HEK293 (cell line): ENCODE measurements around the gene GARRE1.

Source experiments
- EGR2 ChIP-seq: fragments of 450-650 bp; formaldehyde crosslinking; IDR thresholded peaks from 2 replicates; pipeline ENCODE4 v1.5.1; 2016; ENCODE audit warnings: low read depth, missing biosample characterization, missing genetic modification characterization
- HOXC10 ChIP-seq: sonication (generic); formaldehyde crosslinking; IDR thresholded peaks from 2 replicates; pipeline ENCODE4 v1.8.1; 2023; ENCODE audit warnings: mild to moderate bottlenecking, missing genetic modification reagents
- KLF10 ChIP-seq: fragments of 450-650 bp; IDR thresholded peaks from 2 replicates; pipeline ENCODE4 v1.5.1; 2018; ENCODE audit warnings: missing biosample characterization, mild to moderate bottlenecking, missing genetic modification characterization
- SCRT2 ChIP-seq: fragments of 450-650 bp; formaldehyde crosslinking; IDR thresholded peaks from 2 replicates; pipeline ENCODE4 v1.5.1; 2016; ENCODE audit warnings: missing biosample characterization, missing genetic modification characterization
- SP3 ChIP-seq: fragments of 450-650 bp; formaldehyde crosslinking; IDR thresholded peaks from 2 replicates; pipeline ENCODE4 v1.5.1; 2016; ENCODE audit warnings: missing biosample characterization, missing genetic modification characterization
- SP7 ChIP-seq: fragments of 450-650 bp; formaldehyde crosslinking; IDR thresholded peaks from 2 replicates; pipeline ENCODE4 v1.5.1; 2016; ENCODE audit warnings: missing biosample characterization, missing genetic modification characterization
- ZBTB20 ChIP-seq: fragments of 450-650 bp; formaldehyde crosslinking; IDR thresholded peaks from 2 replicates; pipeline ENCODE4 v1.5.1; 2016; ENCODE audit warnings: missing biosample characterization, missing genetic modification characterization
- ZEB2 ChIP-seq: fragments of 450-650 bp; formaldehyde crosslinking; IDR thresholded peaks from 2 replicates; pipeline ENCODE4 v1.5.1; 2016; ENCODE audit warnings: missing biosample characterization, missing genetic modification characterization
- ZFP37 ChIP-seq: fragments of 450-650 bp; formaldehyde crosslinking; IDR thresholded peaks from 2 replicates; pipeline ENCODE4 v1.5.1; 2016; ENCODE audit warnings: missing biosample characterization, missing genetic modification characterization
- ZNF138 ChIP-seq: fragments of 450-650 bp; formaldehyde crosslinking; IDR thresholded peaks from 2 replicates; pipeline ENCODE4 v1.5.1; 2016; ENCODE audit warnings: missing biosample characterization, missing genetic modification characterization, borderline replicate concordance
- ZNF155 ChIP-seq: fragments of 450-650 bp; formaldehyde crosslinking; IDR thresholded peaks from 2 replicates; pipeline ENCODE4 v1.5.1; 2016; ENCODE audit warnings: missing biosample characterization, missing genetic modification characterization
- ZNF19 ChIP-seq: fragments of 450-650 bp; formaldehyde crosslinking; IDR thresholded peaks from 2 replicates; pipeline ENCODE4; 2016; ENCODE audit warnings: missing biosample characterization, missing genetic modification characterization, low read depth
- ZNF202 ChIP-seq: fragments of 450-650 bp; formaldehyde crosslinking; IDR thresholded peaks from 2 replicates; pipeline ENCODE4 v1.5.1; 2016; ENCODE audit warnings: missing biosample characterization, missing genetic modification characterization, borderline replicate concordance
- ZNF223 ChIP-seq: fragments of 450-650 bp; formaldehyde crosslinking; IDR thresholded peaks from 2 replicates; pipeline ENCODE4 v1.5.1; 2016; ENCODE audit warnings: missing biosample characterization, missing genetic modification characterization
- ZNF239 ChIP-seq: fragments of 450-650 bp; formaldehyde crosslinking; IDR thresholded peaks from 2 replicates; pipeline ENCODE4 v1.5.1; 2016; ENCODE audit warnings: missing biosample characterization, missing genetic modification characterization
- ZNF335 ChIP-seq: fragments of 450-650 bp; formaldehyde crosslinking; conservative IDR thresholded peaks from 2 replicates; pipeline ENCODE4 v1.5.1; 2016; ENCODE audit warnings: missing biosample characterization, missing genetic modification characterization
- ZNF350 ChIP-seq: fragments of 450-650 bp; formaldehyde crosslinking; IDR thresholded peaks from 2 replicates; pipeline ENCODE4 v1.5.0; 2017; ENCODE audit warnings: missing biosample characterization, mild to moderate bottlenecking, missing genetic modification characterization
- ZNF366 ChIP-seq: fragments of 450-650 bp; formaldehyde crosslinking; conservative IDR thresholded peaks from 2 replicates; pipeline ENCODE4 v1.5.1; 2016; ENCODE audit warnings: missing biosample characterization, missing genetic modification characterization
- ZNF426 ChIP-seq: fragments of 450-650 bp; formaldehyde crosslinking; IDR thresholded peaks from 2 replicates; pipeline ENCODE4 v1.5.1; 2017; ENCODE audit warnings: missing biosample characterization, missing genetic modification characterization, mild to moderate bottlenecking, inconsistent platforms, moderate library complexity
- ZNF514 ChIP-seq: fragments of 450-650 bp; formaldehyde crosslinking; IDR thresholded peaks from 2 replicates; pipeline ENCODE4 v1.5.1; 2016; ENCODE audit warnings: missing biosample characterization, missing genetic modification characterization
- ZNF560 ChIP-seq: fragments of 450-650 bp; formaldehyde crosslinking; IDR thresholded peaks from 2 replicates; pipeline ENCODE4 v1.5.1; 2017; ENCODE audit warnings: missing biosample characterization, missing genetic modification characterization, borderline replicate concordance
- ZNF596 ChIP-seq: fragments of 450-650 bp; IDR thresholded peaks from 2 replicates; pipeline ENCODE4 v1.5.0; 2018; ENCODE audit warnings: missing biosample characterization, mild to moderate bottlenecking, missing genetic modification characterization, moderate library complexity
- ZNF610 ChIP-seq: fragments of 450-650 bp; formaldehyde crosslinking; IDR thresholded peaks from 2 replicates; pipeline ENCODE4 v1.5.1; 2016; ENCODE audit warnings: missing biosample characterization, missing genetic modification characterization, borderline replicate concordance
- ZNF621 ChIP-seq: fragments of 450-650 bp; formaldehyde crosslinking; IDR thresholded peaks from 2 replicates; pipeline ENCODE4 v1.5.1; 2017; ENCODE audit warnings: missing biosample characterization, missing genetic modification characterization
- ZNF701 ChIP-seq: fragments of 450-650 bp; formaldehyde crosslinking; IDR thresholded peaks from 2 replicates; pipeline ENCODE4 v1.5.1; 2016; ENCODE audit warnings: missing biosample characterization, missing genetic modification characterization
- TF ChIP-seq, protein P1 (sequence below): fragments of 450-650 bp; formaldehyde crosslinking; IDR thresholded peaks from 2 replicates; pipeline ENCODE4; 2016; ENCODE audit warnings: missing biosample characterization, missing genetic modification characterization
- TF ChIP-seq, protein P2 (sequence below): fragments of 450-650 bp; formaldehyde crosslinking; IDR thresholded peaks from 2 replicates; pipeline ENCODE4 v1.5.1; 2016; ENCODE audit warnings: missing biosample characterization, missing genetic modification characterization, borderline replicate concordance
- TF ChIP-seq, protein P3 (sequence below): fragments of 450-650 bp; formaldehyde crosslinking; IDR thresholded peaks from 2 replicates; pipeline ENCODE4 v1.5.1; 2016; ENCODE audit warnings: missing biosample characterization, missing genetic modification characterization
- TF ChIP-seq, protein P4 (sequence below): fragments of 450-650 bp; formaldehyde crosslinking; IDR thresholded peaks from 2 replicates; pipeline ENCODE4 v1.5.1; 2016; ENCODE audit warnings: missing biosample characterization, missing genetic modification characterization
- TF ChIP-seq, protein P5 (sequence below): fragments of 450-650 bp; formaldehyde crosslinking; IDR thresholded peaks from 2 replicates; pipeline ENCODE4 v1.5.1; 2016; ENCODE audit warnings: missing biosample characterization, missing genetic modification characterization
- TF ChIP-seq, protein P6 (sequence below): fragments of 450-650 bp; formaldehyde crosslinking; IDR thresholded peaks from 2 replicates; pipeline ENCODE4 v1.5.1; 2017; ENCODE audit warnings: missing biosample characterization, mild to moderate bottlenecking, missing genetic modification characterization, moderate library complexity
- TF ChIP-seq, protein P7 (sequence below): fragments of 450-650 bp; formaldehyde crosslinking; IDR thresholded peaks from 2 replicates; pipeline ENCODE4 v1.5.1; 2016; ENCODE audit warnings: missing biosample characterization, missing genetic modification characterization

The GARRE1 gene

DNA sequence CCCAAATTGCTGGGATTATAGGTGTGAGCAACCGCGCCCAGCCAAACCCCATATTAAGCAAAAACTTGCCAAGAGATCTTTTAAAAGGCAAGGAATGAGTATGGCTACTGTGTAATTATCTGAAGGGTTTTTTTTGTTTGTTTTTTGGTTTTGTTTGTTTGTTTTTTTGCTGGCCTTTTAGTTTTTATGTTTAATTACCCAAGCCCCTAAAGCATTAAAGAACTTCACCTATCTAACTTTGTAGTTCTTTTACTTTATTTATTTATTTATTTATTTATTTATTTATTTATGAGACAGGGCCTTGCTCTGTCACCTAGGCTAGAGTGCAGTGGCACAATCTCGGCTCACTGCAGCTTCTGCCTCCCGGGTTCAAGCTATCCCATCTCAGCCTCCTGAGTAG, 40.3 kb upstream of the GARRE1 start (continued):
- TF ChIP-seq, protein P1, sequence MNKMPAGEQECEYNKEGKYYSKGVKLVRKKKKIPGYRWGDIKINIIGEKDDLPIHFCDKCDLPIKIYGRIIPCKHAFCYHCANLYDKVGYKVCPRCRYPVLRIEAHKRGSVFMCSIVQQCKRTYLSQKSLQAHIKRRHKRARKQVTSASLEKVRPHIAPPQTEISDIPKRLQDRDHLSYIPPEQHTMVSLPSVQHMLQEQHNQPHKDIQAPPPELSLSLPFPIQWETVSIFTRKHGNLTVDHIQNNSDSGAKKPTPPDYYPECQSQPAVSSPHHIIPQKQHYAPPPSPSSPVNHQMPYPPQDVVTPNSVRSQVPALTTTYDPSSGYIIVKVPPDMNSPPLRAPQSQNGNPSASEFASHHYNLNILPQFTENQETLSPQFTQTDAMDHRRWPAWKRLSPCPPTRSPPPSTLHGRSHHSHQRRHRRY: no peak
- TF ChIP-seq ZNF514 (tag by site-specific recombination) (peak; percentile 91), ZNF366 (tag by site-specific recombination) (peak; percentile 44), ZEB2 (no peak), ZNF202 (tag by site-specific recombination) (peak; percentile 95), ZNF596 (no peak), ZNF701 (tag by site-specific recombination) (no peak), ZNF426 (tag by site-specific recombination) (peak; percentile 94), SP3 (peak; percentile 34; the same call in 1 of the 2 replicates), KLF10 (no peak), ZBTB20 (tag by site-specific recombination) (no peak; the same call in 1 of the 2 replicates), SP7 (tag by site-specific recombination) (peak; percentile 99), SCRT2 (tag by site-specific recombination) (no peak), ZNF19 (tag by site-specific recombination) (peak; percentile 95), HOXC10 (no peak), ZNF239 (no peak), EGR2 (tag by site-specific recombination) (no peak), ZNF223 (tag by site-specific recombination) (0 out of 2 replicates have a peak, but pooled peaks have one; percentile 69), ZNF610 (0 out of 2 replicates have a peak, but pooled peaks have one; percentile 49), ZNF350 (tag by site-specific recombination) (no peak), ZFP37 (peak; percentile 86), ZNF155 (tag by site-specific recombination) (0 out of 2 replicates have a peak, but pooled peaks have one; percentile 86), ZNF621 (tag by site-specific recombination) (no peak), ZNF138 (tag by site-specific recombination) (peak; percentile 96), ZNF335 (tag by site-specific recombination) (no peak), ZNF560 (tag by site-specific recombination) (no peak; the same call in 1 of the 2 replicates)
- TF ChIP-seq, protein P2, sequence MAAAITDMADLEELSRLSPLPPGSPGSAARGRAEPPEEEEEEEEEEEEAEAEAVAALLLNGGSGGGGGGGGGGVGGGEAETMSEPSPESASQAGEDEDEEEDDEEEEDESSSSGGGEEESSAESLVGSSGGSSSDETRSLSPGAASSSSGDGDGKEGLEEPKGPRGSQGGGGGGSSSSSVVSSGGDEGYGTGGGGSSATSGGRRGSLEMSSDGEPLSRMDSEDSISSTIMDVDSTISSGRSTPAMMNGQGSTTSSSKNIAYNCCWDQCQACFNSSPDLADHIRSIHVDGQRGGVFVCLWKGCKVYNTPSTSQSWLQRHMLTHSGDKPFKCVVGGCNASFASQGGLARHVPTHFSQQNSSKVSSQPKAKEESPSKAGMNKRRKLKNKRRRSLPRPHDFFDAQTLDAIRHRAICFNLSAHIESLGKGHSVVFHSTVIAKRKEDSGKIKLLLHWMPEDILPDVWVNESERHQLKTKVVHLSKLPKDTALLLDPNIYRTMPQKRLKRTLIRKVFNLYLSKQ (tag by site-specific recombination): peak; percentile 96; the same call in 1 of the 2 replicates
- TF ChIP-seq, protein P3, sequence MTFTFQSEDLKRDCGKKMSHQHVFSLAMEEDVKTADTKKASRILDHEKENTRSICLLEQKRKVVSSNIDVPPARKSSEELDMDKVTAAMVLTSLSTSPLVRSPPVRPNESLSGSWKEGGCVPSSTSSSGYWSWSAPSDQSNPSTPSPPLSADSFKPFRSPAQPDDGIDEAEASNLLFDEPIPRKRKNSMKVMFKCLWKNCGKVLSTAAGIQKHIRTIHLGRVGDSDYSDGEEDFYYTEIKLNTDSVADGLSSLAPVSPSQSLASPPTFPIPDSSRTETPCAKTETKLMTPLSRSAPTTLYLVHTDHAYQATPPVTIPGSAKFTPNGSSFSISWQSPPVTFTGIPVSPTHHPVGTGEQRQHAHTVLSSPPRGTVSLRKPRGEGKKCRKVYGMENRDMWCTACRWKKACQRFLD (tag by site-specific recombination): no peak
- TF ChIP-seq, protein P4, sequence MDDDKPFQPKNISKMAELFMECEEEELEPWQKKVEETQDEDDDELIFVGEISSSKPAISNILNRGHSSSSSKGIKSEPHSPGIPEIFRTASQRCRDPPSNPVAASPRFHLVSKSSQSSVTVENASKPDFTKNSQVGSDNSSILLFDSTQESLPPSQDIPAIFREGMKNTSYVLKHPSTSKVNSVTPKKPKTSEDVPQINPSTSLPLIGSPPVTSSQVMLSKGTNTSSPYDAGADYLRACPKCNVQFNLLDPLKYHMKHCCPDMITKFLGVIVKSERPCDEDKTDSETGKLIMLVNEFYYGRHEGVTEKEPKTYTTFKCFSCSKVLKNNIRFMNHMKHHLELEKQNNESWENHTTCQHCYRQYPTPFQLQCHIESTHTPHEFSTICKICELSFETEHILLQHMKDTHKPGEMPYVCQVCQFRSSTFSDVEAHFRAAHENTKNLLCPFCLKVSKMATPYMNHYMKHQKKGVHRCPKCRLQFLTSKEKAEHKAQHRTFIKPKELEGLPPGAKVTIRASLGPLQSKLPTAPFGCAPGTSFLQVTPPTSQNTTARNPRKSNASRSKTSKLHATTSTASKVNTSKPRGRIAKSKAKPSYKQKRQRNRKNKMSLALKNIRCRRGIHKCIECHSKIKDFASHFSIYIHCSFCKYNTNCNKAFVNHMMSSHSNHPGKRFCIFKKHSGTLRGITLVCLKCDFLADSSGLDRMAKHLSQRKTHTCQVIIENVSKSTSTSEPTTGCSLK (tag by site-specific recombination): no peak
- TF ChIP-seq, protein P5, sequence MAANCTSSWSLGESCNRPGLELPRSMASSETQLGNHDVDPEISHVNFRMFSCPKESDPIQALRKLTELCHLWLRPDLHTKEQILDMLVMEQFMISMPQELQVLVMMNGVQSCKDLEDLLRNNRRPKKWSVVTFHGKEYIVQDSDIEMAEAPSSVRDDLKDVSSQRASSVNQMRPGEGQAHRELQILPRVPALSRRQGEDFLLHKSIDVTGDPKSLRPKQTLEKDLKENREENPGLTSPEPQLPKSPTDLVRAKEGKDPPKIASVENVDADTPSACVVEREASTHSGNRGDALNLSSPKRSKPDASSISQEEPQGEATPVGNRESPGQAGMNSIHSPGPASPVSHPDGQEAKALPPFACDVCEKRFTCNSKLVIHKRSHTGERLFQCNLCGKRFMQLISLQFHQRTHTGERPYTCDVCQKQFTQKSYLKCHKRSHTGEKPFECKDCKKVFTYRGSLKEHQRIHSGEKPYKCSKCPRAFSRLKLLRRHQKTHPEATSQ (tag by site-specific recombination): no peak
- TF ChIP-seq, protein P6, sequence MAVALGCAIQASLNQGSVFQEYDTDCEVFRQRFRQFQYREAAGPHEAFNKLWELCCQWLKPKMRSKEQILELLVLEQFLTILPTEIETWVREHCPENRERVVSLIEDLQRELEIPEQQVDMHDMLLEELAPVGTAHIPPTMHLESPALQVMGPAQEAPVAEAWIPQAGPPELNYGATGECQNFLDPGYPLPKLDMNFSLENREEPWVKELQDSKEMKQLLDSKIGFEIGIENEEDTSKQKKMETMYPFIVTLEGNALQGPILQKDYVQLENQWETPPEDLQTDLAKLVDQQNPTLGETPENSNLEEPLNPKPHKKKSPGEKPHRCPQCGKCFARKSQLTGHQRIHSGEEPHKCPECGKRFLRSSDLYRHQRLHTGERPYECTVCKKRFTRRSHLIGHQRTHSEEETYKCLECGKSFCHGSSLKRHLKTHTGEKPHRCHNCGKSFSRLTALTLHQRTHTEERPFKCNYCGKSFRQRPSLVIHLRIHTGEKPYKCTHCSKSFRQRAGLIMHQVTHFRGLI (tag by site-specific recombination): no peak
- TF ChIP-seq, protein P7, sequence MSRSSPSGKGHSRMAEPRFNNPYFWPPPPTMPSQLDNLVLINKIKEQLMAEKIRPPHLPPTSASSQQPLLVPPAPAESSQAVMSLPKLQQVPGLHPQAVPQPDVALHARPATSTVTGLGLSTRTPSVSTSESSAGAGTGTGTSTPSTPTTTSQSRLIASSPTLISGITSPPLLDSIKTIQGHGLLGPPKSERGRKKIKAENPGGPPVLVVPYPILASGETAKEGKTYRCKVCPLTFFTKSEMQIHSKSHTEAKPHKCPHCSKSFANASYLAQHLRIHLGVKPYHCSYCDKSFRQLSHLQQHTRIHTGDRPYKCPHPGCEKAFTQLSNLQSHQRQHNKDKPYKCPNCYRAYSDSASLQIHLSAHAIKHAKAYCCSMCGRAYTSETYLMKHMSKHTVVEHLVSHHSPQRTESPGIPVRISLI (tag by site-specific recombination): peak; percentile 34; the same call in 1 of the 2 replicates
